HG03025 (cell line): ENCODE results near the gene ASIC5.
"Not testable (repeated sequence)": the region's sequence is repeated elsewhere in the genome, so short reads cannot be mapped to it uniquely, and the experiment has no call there.

Experiments
- ATAC-seq: cut with Tn5 transposase; IDR thresholded peaks from one replicate; pipeline ENCODE4 v1.9.1; 2021; ENCODE audit warnings: mild to moderate bottlenecking, moderate library complexity; ENCODE audit not compliant: unreplicated experiment, low FRiP score

Gene ASIC5, protein sequence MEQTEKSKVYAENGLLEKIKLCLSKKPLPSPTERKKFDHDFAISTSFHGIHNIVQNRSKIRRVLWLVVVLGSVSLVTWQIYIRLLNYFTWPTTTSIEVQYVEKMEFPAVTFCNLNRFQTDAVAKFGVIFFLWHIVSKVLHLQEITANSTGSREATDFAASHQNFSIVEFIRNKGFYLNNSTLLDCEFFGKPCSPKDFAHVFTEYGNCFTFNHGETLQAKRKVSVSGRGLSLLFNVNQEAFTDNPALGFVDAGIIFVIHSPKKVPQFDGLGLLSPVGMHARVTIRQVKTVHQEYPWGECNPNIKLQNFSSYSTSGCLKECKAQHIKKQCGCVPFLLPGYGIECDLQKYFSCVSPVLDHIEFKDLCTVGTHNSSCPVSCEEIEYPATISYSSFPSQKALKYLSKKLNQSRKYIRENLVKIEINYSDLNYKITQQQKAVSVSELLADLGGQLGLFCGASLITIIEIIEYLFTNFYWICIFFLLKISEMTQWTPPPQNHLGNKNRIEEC

DNA sequence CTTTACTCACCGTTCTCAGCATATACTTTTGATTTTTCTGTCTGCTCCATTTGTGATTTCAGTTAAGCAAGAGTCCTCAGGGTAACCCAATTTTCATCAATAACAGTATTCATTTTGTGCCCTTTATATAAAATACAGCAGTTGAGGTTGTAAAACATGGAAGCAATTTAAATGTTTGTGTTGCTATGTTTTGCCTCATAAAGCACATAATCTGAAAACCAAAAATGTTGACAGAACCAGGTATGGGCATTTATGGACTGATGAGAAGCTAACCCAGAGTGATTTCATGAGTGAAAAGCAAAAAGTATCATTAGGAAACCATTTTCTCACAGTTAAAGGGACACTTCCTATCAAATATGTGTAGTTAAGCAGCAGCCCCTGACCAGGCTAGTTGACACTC is at the start of gene ASIC5:
TSS of gene ASIC5 (minus strand) at position 101 of the 400 bp plus-strand sequence. CDS start at position 50, 51 bp downstream.
- no peak for ATAC-seq

DNA sequence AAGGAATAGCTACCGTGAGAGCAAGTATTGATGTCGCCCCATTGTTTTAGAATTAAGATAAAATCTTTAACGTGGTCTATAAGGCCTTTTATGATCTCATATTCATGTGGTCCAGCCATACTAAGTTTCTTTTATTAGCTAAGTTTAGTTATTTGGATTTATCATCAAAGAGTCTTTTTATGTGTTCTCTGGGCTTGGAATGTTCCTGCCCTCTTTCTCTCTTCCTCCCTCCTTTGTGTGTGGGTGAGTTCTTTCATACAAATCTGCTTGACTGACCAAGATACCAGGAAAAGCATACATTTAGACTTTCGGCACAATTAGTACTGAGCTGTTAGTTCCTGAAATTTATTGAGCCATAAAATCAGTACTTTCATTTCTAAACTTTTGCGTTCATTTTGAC is 48.7 kb upstream of the ASIC5 start:
- ATAC-seq: no peak

DNA sequence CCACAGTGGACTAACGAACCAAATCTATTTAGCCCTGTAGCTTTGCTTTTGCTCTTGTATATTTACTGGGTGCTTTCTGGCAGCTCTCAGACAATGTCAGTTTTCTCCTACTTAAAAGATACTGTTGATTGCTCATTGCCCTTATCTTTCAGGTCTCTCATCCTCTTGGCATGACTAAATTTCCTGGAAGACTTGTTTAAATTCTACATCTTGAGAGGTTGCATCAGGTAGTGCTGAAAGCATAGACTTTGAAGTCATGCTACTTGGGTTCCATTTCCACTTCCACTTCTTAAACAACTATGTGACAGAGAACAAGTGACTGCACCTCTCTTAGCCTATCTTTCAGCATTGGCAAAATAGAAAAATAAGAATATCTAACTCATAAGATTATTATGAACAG is 45.8 kb upstream of the ASIC5 start:
- ATAC-seq: no peak

DNA sequence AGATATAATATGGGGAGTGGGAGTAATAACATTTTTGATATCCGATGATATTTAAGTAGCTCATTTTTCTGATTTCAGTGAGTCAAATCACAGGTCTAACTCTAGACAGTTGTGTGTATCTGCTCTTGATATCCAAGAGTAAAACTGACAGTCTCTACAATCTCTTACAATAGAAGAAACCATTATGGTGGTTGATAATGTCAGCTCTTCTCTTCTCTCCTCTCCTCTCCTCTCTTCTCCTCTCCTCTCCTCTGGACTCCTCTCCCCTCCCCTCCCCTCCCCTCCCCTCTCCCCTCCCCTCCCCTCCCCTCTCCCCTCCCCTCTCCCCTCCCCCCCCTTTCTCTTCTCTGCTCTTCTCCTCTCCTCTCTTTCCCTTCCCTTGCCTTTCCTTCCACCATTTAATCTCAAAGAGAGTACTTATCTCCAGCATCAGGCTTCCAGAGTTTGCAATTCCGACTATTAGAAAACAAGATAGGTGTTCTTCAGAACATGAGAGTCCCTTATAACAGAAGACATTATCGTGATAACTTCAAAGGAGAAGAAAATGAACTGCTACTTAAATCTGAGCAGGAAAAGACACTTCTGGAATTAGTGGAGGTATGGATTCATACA is 43.6 kb upstream of the ASIC5 start:
- no peak for ATAC-seq

DNA sequence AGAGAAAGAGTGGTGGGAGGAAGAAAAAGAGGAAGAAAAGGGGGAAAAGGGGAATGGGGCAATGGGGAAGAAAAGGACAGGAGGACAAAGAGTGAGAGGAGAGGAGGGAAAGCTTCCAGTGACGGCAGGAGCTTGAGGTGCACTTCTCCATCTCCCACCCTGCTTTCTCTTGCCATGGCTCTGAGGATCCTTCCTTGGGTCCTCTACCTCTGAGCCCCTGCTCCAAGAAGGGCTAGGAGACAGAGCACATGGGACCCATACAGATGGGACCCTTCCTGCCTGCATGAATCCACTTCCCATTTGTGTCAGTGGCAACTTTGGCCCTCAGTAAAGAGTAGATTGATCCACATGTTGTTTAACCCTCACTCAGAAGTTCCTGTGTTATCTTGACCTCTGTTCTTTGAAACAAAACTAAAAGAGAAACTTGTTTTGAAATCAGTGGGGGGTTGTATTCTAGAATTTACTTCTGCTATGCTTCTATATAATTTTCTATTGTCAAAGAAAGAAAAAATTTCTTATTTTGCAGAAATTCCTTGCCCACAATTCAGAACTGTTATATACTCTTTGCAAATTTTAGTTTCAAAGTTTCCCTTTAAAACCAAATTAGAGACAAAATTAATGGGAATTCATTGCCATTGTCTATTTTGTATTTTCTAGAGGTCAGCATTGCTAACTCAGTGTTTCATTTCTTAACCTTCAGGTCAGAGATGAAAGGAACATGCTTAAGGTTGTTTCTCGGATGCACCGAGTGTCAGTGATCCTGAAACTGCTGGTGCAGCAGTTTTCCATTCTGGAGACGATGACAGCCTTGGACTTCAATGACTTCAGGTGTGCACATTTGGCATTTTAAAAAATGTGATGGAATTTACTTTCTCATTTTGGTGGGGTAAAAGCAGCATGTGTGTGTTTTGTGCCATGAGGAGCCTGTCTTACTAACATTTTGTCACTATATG is 42.4 kb upstream of the ASIC5 start:
- peak; percentile 77 for ATAC-seq

DNA sequence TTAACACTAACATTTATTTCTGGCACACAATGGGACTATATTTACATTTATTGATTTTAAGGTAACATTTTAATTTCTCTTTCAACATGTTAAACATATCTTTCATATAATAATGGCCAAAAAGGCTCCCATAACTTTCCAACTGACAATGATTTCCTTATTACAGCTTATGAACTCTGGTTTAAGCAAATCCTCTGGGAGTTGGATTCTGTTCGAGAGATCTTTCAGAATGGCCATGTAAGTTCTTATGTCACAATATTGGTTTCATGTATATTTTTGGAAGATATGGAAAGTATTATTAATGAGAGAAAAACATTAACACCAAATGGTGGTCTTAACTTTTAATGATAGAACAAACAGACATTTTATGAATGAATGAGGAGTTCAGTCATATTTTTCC is 41.5 kb upstream of the ASIC5 start:
- no peak for ATAC-seq

DNA sequence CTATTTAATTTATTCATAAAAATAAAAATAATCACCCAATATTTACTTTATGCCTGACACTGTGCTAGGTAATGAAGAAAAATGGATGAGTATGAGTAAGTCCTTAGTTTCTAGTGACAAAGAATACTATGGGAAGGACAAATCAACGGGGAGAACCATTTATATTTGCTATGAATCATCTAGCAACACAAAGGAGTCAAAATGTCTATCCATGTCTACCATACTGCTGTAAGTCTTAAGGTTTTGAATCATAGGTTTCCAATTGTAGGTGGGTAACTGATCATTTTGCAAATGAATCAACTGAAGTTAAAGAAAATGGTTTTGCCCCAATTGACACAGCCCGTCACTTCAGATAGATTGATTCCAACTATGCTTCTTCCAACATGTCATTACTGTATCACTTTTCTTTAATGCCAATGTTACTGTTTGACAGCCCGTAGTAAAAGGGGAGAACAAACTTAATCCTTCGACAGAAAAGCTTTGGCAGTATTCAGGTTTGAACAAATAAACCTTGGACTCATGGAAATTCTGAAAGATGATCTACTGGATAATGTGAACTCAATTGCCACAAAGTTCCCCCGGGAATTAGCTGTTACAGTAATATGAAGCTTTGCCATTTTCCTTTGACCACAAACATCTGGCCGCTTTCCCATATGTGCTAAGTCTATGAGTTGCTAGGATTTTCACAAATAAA is 40.6 kb upstream of the ASIC5 start:
- ATAC-seq: no peak

DNA sequence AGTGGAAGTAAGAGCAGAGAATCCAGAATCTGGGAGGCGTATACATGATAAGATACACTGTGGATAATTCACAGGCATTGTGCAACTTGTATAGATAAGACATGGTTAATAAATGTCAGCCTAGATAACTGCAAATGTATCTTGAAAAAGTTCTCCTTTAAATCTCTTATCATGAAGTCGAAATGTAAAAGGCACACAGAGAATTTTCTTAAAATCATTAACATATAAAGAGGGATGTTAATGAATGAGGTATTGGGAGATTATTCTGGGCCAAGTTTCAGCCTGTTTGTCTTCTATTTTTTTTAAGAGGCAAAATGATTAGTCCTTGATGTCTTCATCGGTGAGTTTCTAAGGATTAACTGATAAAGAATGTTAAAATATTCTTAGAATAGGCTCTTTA is 38.3 kb upstream of the ASIC5 start:
- no peak for ATAC-seq

DNA sequence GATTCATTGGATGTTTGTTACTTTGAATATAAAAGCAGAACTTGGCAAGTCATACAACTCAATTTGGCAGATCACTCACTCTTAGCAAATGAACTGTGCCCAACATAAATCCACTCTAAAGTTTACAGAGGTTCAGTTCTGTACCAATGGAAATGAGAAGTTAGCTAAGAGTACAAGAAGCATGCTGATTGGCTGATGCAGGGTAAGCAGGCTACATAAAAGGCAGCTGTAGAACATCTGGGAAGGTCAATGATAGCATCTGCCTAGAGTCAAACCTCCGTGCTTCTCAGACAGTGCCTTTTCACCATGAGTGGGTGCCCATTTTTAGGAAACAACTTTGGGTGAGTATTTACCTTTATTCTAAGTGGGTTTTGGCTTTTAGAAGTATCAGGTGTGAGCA is 37.4 kb upstream of the ASIC5 start, which contains the start of gene TDO2:
TSS of gene TDO2 (plus strand) at position 244 of the 400 bp plus-strand sequence. CDS start at position 307, 63 bp downstream.
- no peak for ATAC-seq

DNA sequence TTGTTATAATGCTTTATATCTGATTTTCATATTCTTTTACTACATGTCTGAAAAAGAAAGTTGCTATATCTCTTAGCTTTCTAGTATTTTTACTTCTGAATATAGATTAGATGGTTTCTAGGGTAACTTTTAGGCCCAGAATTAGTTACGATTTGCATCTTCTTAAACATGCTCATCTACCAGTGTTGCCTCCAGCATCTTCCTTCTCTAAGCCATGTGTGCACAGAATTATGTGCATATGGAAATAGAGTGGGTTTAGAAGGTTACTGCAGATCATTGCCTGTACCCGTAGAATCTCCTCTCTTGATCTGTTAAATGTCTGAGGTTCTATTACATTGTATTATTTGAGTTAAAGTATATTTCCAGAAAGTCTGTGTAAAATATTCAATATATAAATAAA is 34.9 kb upstream of the ASIC5 start:
- no peak for ATAC-seq

DNA sequence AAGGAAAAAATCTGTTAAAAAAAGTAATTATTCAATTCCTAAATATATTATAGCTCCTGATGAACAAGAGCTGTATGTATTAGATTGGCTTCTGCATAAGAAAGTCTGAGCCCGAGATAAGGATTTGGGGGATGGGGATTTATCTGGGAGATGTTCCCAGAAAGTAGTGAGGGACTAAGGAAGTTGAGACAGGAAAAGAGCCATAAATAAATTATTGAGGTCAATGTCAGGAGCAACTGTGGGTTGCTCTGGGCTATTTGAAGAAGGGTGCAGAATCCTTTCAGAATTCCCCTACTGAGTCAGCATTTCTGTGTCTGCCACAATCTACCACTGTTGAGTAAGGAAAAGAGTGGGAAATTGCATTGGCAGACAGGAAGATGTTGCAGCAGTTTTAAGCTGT is 34.3 kb upstream of the ASIC5 start:
- no peak for ATAC-seq

DNA sequence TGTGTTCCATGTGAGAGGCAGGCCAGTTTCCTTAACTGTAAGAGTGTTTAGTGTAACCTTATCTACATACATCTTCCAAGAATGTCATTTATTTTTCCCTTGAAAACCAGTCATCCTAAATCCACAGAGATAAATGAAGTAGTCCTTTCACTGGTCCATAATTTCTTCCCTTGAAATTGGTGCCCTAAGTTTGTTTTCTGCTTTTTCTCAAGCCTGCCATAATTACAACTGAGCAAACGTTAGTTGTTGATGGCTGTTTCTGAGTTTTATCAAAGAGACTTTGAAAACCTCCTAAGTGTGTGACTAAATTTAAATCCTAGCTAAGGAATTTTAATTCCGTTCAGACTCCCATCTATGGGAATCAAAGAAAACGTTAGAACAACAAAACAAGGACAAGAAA is 33.8 kb upstream of the ASIC5 start:
- ATAC-seq: no peak

DNA sequence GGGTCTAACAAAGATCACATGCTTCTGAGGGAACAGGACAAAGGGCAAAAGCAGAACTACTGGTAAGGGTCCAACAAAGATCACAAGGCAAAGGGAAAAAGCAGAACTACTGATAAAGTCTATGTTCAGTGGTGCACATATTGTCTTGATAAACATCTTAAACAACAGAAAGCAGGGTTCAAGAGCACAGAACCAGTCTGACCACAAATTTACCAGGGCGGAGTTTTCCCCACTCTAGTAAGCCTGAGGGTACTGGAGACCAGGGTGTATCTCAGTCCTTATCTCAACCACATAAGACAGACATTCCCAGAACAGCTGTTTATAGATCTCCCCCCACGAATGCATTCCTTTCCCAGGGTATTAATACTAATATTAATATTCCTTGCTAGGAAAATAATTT is 32.3 kb upstream of the ASIC5 start:
- ATAC-seq: not testable (repeated sequence)

DNA sequence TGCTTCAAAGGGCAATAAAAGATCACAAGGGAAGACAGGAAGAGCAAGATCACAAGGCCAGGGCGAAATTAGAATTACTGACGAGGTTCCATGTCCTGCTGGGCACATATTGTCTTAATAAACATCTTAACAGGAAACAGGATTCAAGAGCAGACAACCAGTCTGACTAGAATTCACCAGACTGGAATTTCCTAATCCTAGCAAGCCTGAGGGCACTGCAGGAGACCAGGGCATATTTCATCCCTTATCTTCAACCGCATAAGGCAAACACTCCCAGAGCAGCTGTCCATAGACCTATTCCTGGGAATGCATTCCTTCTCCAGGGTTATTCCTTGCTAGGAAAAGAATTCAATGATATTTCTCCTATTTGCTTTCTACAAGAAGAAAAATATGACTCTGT is 25.0 kb upstream of the ASIC5 start:
- ATAC-seq: no peak

DNA sequence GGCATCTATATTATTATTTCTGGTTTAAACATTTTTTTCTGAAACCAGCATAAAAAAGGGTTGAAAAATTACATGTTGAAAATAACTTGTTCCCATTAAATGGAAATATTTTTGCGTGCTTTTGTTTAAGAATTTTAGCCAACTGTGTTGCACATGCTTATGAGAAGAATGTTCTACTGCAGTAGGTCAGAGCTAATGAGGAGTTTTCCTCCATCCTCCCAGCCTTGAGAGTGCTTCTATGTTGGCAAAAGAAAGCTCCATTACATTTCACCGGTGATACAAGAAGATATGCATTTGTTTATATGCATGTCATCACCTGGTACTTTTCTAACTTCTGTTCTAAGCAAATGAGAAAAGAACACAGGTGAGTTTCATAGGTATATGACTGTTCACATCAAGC is 23.9 kb upstream of the ASIC5 start:
- ATAC-seq: no peak

DNA sequence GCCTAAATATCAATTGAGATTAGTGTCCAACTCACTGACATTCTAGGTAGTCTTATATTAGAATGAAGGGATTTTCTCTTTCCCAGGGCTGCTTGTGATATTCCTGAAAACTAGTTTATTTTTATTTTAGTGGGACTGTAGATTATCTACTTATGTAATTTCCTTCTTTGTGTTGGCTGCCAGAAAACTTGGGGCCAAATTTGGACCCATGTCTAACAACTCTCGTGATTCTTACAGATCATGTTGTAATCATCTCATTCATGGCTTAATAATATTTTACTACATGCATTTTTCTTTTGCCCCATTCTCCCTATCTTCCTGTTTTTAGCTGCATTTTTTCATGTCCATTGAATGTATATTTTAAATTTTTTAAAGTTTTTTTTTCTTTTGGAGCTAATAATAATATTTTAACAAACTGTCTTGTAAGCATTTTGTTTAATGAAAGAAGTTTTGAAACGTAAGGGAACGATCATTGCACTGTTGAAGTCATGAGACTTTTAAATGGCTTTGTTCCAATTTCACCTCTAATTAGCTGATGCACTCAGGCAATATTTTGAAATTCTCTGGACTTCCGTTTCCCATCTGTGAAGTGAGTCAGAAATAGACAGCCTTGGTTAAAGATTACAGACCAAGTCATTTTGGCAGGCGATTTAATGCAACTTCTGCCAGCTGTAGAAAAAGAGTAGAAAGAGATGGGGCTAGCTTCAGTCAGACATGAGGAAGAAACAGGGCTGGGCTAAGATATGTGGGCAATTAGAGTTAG is 23.1 kb upstream of the ASIC5 start:
- ATAC-seq: peak; percentile 90

DNA sequence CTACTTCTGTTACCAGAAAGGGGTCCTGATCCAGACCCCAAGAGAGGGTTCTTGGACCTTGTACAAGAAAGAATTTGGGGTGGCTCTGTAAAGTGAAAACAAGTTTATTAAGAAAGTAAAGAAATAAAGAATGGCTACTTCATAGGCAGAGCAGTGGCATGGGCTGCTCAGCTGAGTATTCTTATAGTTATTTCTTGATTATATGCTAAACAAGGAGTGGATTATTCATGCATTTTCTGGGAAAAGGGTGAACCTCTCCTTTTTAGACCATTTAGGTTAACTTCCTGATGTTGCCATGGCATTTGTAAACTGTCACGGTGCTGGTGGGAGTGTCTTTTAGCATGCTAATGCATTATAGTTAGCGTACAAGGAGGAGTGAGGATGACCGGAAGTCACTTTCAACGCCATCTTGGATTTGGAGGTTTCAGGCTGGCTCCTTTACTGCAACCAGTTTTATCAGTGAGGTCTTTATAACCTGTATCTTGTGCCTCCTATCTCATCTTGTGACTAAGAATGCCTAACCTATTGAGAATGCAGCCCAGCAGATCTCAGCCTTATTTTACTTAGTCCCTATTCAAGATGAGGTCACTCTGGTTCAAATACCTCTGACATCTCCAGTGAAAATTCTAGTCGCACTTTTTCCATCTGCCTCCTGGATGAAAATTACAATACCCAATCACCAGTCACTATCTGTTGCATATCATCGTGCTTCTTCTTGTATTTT is 21.9 kb upstream of the ASIC5 start:
- ATAC-seq: no peak

DNA sequence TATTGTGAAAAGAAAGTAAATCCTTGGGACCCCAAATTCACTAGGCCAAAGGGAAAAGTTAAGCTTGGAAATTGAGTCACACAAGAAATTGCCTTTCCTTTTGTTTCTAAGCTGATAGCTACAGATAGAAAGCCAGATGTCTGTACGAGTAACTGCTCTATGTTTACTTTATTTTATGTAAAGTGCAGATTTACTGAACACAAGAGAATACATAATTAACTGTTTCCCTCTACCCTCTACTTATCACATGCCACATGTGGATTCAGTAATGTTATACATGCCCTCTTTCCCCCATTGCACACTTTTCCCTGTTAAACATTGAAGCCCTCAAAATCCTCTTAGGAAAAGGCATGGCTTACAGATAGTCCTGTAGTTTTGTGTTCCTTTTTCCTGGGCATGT is 21.0 kb upstream of the ASIC5 start:
- ATAC-seq: no peak

DNA sequence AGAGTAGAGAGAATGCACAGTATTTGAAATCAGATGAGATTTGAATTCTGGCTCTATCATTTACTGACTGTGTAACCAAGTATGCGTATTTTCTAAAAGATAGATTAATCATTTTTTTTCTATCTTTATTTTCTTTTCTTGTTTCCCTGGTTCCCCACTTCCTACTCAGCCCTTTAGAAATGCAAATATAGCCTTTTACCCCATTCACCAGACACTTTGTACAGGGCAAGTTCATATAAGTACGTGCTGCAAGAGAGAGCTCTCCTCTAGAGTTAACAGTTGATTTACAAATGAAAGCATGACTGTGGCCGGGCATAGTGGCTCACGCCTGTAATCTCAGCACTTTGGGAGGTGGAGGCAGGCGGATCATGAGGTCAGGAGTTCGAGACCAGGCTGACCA is 19.6 kb upstream of the ASIC5 start:
- no peak for ATAC-seq
